ENCODE results near the gene MAST4.

GRCh38 chr5:66652818-66653217, 56.6 kb downstream of the MAST4 start:
- TF ChIP-seq EZH2 (IDR thresholded peaks at IDR 0.05) (no peak), EZH2phosphoT487 (IDR thresholded peaks at IDR 0.05) (no peak), CTCF (IDR thresholded peaks at IDR 0.05) (no peak)

Data from neural progenitor cell (in vitro differentiated cells).